GM21526 (cell line): Measurements from ENCODE around the gene NGDN.

Experiments used
- ATAC-seq: cut with Tn5 transposase; IDR thresholded peaks from one replicate; pipeline ENCODE4 v1.9.1; 2021; ENCODE audit warnings: moderate library complexity; ENCODE audit not compliant: unreplicated experiment, low FRiP score

The NGDN gene

GRCh38 chr14:23518709-23519108 lies 49.2 kb downstream of the NGDN start:
- no peak for ATAC-seq

DNA sequence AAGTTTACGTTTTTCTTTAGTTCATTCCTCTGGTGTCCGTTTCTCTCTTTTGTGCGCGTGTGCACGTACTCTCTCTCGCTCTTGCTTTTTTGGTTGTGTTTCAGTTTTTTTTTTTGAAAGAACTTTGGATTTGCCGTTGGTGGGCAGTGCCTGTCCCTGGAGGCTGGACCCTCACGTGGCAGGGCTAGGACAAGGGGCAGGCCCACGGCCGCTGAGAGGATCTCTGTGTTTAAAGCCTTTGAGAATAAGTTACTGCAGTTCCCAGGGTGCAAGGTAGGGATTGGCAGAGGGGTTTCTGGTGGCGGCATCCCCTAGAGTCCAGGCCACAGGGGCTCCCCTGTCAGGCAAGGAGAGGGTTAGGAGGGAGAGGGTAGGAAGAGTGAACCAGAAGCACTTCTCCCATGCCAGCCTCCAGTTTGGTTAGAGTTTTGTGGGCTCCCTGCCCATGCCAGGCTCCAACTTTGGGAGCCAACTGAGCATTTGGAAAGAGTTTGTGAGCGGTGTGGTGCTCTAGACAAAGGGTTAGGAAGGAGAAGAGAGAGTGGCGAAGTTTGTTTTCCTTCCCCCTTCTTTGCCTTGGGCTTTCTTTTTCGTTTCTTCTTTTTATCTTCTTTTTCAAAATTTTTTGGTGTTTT lies 51.5 kb downstream of the NGDN start:
- no peak for ATAC-seq

- ATAC-seq = no peak
Measured at GRCh38 chr14:23521785-23522640, 52.5 kb downstream of the NGDN start.

- no peak for ATAC-seq
Measured at GRCh38 chr14:23522643-23523198, 53.2 kb downstream of the NGDN start.

DNA sequence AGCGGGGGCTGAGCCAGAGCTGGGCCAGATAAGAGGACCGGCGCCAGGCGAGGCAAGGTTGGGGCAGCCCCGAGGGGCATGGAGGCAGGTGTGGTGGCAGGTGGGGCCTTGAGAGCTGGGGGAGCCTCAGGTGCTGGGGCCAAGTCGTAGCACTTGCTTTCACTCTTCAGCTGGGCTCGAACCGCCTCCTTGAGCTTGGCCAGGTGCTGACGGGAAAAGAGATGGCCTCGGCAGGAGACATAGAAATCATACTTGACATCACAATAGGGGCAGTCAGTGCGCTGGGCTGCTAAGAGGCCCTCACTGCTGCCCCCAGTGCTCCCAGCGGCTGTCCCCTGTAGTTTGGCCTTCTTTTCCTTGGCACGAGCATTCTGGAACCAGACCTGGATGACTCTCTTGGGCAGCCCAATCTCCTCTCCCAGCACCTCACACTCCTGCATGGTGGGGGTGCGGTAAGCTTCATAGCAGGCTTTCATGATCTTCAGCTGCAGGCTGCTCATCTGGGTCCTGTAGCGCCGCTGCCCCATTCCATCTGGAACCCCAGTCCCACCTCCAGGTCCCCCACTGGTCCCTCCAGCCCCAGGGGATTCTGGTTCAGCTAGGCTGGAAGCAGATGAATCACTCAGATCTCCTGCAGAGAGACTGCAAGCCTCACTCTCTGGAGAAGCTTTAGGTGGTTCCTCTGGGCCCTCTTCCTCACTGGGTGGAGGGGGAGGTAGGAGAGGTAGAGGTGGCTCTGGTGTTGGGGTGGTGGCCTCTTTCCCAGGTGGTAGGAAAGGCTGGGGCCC lies 53.9 kb downstream of the NGDN start:
- ATAC-seq = no peak

- ATAC-seq = no peak
Measured at GRCh38 chr14:23524954-23525353, 55.5 kb downstream of the NGDN start.

GRCh38 chr14:23525611-23526010 lies 56.1 kb downstream of the NGDN start:
- no peak for ATAC-seq
